Fibroblast of skin of left biceps (primary cell): Measurements from ENCODE around the gene PLIN4.
"Not testable (repeated sequence)": the region's sequence is repeated elsewhere in the genome, so short reads cannot be mapped to it uniquely, and the experiment has no call there.

Experiments used
- DNase-seq, 2 experiments: peaks; one replicate each; pipeline ENCODE4 v3.0.0-alpha.2; 2013; ENCODE audit warnings: low read depth in 2 of 2

The PLIN4 gene

DNA sequence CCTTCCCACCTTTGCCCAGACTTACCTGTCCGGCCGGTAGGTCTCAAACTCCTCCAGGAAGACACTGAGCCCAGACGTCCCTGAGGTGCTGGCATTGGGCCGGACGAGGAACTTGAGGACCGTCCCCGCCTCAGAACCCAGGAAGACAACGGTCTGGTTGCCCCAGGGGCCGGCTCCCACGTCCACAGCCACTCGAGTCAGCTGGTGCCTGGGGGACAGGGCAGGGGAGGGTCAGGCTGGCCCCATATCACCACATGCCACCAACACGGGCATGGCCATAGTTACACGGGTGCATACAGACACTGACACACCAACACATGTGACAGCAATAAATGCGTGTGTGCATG is 29.9 kb upstream of the PLIN4 start:
- DNase-seq, result no peak

DNA sequence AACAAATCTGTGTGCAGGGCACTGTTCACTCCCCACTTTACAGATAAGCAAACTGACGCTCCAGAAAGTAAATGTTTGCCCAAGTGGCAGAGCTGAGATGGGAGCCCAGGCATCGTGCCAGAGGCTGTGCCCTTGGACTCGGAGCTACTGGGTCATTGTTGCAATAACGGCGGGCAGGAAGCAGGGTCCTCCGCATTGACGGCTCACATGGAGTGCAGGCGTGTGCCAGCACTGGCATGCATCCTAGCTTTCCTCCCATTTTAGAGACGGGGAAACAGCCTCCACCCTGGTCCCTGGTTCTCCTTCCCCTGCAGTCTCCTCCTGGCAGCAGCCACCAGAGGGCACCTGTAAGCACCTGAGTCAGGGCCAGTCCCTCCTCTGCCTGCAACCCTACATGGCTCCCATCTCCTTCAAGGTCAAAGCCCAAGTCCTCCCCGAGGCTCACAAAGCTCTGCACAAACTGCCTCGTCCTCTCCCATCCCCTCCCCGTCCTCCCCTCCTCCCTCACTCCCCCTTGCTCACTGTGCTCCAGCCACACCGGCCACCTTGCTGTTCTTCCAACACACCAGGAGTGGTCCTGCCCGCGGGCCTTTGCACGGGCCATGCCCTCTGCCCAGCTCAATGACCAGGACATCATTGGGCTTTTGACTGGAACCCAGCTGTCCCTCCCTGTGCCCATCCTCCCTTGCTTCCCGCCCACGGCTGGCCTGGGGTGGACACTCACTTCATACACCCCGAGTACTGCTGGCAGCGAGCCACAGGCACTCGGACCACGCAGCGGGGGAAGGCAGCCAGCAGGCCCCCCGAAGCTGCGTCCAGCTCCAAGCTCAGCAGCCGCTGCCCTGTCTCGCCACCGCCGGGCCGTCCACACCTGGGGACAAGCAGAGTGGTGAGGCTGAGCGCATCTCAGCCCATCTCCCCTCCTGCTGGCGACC is 29.3 kb upstream of the PLIN4 start:
- DNase-seq, result no peak

DNA sequence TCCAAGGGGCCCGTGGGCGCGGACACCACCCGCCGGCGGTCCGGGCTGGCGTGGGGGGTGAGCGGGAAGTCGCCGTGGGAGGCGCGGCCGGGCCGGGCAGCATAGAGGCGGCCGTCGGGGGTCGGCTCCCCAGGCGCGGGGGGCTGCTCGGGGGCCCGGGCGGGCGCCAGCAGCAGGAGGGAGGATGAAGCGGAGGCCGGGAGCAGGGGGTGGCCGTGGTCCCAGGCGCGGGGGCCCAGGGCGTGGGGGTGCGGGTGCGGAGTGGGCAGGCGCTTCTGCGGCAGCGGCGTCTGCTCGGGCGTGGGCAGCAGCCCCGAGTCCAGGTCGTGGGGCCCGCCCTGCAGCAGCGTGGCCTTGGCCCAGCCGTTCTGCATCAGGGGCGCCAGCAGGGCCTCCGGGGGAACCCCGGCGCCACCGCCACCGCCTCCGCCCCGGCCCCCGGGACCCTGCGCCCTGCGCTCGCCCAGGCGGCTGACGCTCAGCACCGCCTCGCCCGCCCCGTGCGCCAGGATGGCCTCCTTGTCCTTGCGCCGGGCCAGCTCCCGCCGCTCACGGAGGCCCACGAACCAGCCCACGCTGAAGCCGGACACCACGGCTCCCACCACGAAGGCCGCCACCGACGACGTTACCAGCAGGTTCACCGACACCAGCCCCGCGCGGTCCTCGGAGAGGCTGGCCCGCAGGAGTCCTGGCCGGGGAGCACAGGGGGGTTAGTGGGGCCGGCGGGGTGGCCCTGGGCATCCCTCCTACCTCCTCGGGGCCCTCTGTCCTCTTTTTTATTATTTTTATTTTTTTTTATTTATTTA is 25.8 kb upstream of the PLIN4 start:
- no peak for DNase-seq

DNA sequence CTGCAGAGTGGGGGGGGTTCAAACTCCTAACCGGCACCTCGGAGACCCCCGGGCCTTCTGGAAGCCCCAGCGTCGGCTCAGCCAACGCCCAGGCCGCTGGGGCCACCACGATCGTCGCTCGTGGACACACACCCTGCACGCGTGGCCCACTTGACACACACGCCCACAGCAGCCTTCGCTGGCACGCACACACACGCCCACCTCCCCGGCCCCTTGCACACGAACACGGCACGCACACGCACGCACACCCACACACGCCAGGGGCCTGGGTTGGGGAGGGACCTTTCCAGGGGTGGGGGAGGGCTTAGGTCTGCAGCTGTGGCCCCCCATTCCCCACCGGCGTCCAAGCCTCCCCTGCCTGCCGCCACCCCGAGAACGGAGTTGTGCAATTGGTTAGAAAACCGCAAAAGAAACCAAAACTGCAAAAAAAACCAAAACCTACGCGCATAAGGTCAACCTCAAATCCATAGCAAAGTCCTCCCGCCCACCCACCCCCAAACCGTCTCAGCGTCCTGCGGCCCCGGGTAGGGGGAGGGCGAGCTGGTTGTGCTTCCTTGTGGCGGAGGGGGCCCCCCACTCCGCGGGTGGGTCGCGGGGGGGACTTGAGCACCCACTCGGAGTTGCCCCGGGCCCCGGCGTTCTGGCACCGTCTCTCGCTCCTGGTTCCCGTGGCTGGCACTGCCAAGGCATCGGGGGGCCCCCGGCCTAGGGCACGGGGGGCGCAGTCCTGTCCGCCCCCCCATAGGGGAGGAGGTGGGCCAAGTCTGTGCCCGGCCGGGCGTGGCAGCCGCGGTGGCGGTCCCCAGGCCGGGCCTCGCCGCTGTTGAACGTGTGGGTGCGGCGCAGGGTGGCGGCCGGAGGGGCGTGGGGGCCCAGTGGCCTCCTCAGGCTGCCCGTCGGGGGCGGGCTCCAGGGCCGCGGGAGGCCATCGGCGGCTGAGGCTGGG is 24.9 kb upstream of the PLIN4 start:
- no peak for DNase-seq

DNA sequence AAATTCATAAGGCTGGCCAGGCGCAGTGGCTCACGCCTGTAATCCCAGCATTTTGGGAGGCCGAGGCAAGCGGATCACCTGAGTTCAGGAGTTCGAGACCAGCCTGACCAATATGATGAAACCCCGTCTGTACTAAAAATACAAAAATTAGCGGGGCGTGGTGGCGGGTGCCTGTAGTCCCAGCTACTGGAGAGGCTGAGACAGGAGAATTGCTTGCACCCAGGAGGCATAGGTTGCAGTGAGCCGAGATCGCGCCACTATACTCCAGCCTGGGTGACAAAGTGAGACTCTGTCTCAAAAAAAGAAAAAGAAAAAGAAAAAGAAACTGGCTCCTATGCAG is 23.5 kb upstream of the PLIN4 start:
- DNase-seq, result not testable (repeated sequence)

DNA sequence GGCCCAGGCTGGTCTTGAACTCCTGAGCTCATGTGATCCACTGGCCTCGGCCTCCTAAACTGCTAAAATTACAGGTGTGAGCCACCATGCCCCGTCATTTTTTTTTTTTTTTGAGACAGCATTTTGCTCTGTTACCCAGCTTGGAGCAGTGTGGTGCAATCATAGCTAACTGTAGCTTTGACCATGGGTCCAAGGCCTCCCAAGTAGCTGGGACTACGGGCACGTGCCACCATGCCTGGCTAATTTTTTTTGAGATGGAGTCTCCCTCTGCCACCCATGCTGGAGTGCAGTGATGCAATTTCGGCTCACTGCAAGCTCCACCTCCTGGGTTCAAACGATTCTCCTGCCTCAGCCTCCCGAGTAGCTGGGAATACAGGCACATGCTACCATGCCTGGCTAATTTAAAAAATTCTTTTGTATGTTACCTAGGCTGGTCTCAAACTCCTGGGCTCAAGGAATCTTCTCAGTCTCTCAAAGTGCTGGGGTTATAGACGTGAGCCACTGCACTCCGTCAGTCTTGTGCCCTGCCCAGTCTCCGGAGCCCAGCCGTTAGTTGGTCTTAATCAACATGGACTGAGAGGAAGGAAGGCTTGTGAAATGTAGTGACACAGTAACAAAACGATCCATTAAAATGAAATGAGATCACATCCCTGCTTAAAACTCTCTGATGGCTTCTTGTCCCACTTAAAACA is 23.0 kb upstream of the PLIN4 start:
- no peak for DNase-seq

DNA sequence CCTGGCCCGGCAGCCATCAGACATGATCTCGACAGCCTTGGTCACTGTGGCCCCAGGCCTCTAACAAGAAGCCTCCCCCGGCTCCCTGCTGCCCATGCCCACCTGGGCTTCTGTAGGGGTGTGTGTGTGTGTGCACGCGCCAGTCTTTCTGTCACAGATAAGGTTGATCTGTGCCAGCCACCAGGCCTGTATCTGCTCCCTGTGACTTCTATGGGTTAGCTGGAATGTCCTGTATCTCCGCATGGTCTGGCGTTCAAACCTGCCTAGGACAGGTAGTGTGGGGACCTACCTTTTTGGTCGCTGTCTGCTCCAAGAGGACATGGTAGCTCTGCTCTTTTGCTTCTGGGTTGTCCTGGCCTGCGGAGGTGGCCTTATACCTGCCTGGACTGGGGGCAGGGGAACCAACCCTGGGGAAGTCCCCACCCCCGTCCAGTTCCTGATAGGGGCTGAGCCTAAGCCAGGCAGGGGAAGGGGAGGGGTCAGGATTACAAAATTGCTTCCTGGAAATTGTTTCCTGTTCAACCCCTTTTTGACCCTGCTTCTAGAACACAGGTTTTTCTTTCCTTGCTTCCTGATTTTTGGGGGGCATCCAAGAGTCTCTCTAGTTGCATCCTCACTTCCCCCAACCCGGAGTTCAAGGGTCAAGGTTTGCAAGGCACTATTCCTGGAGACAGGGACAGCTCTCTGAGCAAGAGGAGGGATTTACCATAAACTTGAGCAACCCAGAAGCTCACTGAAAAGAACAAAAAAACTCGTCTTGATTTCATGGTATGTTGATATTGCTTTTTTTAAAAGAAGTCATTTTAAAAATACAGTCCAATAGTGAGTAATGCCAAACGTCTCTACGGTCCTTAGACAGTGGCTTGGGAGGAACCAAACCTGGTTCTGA is 21.7 kb upstream of the PLIN4 start, which contains the start of gene LRG1:
Gene LRG1, minus strand, starts transcription at position 344 of the 889 bp plus-strand sequence. Its CDS starts 23 bp downstream, at position 321.
- DNase-seq, result no peak

DNA sequence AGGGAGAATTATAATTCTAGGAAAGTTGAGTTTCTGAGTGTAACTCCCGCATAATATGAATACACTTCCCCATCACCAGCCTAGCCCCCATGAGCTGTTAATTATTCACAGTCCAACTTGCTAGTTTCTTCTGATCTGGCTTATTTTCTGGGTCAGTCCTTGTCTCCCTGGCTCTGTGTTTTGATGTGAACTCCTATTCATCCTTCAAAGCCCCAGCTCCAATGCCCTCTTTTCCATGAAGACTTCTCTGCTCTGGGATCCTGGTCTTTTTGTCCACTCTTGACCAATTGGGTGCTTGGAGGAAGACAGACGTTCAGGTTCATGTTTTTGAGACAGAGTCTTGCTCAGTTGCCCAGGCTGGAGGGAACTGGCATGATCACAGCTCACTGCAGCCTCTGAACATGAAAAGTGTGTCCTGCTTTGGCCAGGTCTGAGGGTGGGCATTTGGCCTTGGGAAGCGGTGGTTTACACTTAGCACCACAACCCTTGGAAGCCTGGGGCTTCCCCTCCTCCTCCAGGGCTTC is 20.9 kb upstream of the PLIN4 start:
- DNase-seq, result no peak

DNA sequence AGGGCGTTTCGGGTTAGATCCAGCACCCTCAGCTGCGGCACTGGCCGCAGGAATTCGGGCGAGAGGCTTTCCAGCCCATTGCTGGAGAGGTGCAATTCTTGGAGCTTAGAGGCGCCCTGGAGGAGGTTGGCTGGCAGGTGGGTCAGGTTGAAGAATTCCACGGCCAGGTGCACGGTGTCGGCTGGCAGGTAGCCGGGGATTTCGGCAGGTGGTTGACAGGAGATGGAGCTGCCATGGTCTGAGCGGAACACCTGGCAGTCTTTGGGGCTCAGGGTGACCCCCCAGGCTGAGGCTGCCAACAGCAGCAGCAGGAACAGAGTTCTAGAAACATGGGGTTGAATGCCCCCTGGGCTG is 20.3 kb upstream of the PLIN4 start:
- DNase-seq, result no peak

DNA sequence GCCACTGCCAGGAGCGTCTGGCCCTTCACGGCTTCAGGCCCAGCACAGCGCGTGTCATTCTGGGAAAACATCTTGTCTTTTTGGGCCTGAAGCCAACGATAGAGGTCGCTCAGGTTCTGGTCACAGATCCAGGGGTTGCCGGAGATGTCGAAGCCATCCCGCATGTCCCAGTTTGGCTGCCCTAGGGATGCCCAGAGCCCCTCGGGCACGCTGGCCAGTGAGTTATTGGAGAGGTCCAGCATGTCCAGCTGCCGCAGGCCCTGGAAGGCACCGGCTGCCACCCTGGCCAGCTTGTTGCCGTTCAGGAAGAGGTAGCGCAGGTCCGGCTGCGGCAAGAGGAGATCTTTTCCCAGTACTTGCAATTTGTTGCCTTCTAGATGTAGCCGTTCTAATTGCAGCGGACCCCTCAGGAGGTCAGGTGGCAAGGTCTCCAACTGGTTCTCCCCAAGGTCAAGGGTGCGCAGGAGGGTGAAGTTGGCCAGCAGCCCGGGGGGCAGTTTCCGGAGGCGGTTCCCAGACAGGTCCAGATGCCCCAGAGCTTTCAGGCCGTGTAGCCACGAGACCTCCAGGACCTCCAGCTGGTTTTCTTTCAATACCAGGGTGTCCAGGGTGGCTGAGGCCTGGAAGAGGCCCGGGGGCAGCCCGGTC is 19.8 kb upstream of the PLIN4 start:
- no peak for DNase-seq

DNA sequence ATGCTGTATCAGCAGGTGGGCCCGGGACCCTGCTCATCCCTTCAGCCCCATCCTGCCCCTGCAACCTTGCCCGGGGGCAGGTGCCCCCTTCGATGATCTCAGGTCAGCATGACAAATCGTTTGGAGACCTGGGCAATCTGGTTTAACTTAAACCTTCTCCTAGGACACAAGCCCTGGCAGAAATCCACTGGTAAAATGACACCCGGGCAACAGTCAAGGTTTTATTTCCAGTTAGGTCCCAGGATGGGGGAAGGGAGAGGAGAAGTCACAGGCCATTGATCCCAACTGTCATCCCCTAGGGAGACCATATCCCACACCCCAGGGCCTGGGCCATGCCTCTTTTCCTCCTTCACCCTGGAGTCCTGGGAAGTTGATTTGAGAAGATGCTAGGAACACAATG is 18.5 kb upstream of the PLIN4 start:
- no peak for DNase-seq

DNA sequence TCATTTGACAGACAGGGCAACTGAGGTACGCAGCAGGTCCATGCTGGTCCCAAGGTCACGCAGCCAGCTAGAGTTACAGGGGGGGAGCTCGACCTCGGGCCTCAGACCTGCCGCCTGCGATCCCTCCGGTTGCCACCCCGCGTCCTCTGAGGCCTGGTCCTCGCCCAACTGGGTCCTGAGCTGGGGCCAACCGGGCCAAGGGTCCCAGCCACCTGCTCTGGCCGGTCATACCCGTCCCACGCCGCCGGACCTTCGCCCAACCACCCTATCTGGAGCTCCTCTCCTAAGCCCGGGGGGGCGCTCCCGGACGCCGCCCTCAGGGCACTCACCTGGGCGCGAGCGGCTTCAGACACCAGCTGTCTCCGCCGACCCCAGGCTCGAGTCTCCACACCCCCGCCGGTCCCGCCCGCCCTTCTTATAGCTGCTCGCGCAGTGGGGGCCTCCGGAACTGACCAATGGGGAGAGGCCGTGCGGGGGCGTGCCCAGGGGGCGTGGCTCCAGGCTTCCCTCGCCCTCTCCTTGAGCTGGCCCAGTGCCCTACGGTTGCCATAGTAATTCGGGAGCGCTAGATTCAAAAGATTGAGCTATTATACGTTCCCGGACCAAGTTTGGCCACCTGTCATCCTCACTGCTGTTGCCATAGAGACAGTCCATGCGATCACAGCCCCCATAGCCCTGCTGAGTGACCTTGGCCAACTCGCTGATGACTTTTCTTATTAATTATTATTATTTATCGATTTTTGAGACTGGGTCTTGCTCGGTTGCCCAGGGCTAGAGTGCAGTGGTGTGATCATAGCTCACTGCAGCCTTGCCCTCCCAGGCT is 16.8 kb upstream of the PLIN4 start, which contains the start of gene PLIN5:
Gene PLIN5, minus strand, starts transcription at position 389 of the 823 bp plus-strand sequence. CDS start 1,150 bp downstream, outside the sequence.
- DNase-seq, result no peak

DNA sequence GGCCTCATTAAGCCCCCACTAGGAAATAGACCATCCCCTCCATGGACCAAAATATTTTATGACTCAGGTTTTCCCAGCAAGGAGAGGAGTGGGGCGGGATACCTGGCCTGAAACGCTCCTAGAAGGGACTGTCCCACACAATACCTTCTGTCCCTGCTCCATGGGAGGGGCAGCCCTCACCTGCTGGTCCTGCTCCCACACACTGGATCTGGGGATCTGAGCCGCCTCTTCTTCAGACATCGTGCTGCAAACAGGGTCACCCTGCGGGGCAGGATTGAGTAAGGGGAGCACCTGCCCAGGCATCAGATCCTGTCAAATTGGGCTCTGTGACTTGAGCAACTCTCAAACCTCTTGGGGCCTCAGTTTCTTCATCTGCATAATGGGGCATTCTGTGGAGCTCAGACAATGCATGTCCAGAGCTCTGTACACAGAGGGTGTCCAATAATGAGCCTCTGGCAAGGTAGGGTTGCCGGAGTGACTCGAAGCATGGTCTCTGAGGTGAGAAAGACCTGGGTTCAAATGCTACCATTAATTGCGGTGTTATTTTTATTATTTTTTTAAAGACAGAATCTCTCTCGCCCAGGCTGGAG is 15.6 kb upstream of the PLIN4 start:
- DNase-seq, result no peak

DNA sequence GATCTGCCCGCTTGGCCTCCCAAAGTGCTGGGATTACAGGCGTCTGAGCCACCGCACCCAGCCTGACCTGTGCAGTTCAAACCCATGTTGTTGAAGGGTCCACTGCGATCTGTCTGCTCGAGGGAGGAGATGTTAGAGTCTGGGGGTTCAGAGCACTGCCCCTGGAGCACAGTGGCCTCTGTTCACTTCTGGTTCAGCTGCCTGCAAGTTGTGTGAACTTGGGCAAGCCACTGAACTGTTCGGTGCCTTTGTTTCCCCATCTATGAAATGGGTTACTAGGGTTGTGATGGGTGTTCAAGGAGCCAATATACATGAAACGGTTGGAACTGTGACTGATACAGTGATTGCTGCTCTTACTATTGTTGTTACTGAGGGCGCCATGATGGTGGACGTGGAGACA is 15.0 kb upstream of the PLIN4 start:
- no peak for DNase-seq

DNA sequence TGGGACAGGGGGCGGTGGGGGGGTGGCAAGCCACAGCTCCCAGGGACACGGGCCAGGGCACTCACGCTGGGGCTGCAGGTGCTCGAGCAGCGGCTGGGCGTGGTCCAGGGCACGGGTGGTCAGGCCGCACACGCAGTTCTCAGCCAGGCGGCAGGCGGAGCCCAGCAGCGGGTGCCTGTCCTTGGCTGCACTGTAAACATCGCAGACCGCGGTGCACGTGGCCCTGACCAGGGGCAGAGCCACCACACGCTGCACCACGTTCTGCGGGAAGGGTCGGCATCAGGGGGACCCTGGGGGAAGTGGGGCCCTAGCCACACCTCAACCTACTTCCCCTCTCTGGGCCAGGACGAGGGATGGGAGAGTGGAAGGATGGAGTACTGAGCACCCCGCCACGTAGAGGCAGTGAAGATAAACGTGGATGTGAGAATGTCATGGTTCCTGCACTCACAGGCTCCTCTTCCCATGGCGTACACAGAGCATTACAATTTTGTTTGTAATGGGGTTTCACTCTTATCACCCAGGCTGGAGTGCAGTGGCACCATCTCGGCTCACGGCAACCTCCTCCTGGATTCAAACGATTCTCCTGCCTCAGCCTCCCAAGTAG is 13.4 kb upstream of the PLIN4 start:
- no peak for DNase-seq

DNA sequence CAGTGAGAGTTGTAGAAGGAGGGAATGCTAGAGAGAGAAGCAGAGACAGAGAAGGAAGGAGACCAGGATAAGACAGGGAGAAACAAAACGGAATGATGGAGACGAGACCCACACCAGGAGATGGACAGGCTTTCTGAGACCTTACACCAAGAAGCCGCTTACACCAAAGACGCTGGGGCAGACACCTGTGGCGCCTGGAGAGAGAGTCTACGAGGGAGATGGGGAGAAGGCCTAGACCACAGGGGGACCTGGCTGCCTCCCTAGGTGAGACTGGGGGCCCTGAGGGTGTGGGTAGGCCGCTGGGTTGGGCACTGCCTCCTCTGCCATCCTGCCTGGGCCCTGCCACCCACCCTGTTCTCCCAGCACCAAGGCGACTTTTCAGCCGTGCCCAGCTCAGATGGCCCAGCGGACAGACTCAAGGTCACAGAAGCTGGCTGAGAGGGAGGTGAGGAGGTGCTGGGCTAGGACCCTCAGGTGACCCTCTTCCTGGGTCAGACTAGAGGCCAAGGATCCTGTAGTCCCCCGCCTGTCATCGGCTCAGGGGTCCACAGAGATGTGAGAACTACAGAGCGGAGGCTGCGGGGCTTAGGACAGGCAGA is 11.7 kb upstream of the PLIN4 start:
- DNase-seq, result no peak

DNA sequence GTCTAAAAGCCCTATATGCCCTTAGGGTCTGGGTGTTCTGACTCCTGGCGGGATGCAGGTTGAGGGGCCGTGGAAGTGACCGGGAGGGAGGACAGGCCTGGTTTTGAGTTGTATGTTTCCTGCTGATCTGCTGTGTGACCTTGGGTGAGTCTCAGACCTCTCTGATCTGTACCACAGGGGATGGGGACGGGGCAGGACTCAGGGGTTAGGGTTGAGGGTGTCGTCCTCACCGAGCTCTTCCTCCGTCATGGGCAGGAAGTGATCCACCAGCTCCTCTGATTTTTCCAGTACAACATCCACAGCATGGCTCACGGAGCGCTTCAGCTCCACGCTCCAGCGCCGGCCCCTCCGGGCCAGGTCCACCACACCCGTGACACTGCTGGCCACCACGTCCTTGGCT is 10.6 kb upstream of the PLIN4 start:
- no peak for DNase-seq
